Fibroblast of lung (primary cell): ENCODE data around the gene SECTM1.

Experiments used
- CTCF ChIP-seq, 2 donors: IDR thresholded peaks in 1 of 2; conservative IDR thresholded peaks in 1 of 2; 1 replicate in 1 of 2; 2 replicates in 1 of 2; pipeline ENCODE4 v1.5.1; 2011 to 2012; ENCODE audit warnings: low read length in 2 of 2, control low read depth in 1 of 2, inconsistent platforms in 1 of 2, low read depth in 1 of 2, mild to moderate bottlenecking in 1 of 2
- EZH2 ChIP-seq: IDR thresholded peaks from 2 replicates; pipeline ENCODE4 v1.5.1; 2012; ENCODE audit warnings: low read length, control low read depth, mild to moderate bottlenecking; ENCODE audit errors: missing control alignments

DNA sequence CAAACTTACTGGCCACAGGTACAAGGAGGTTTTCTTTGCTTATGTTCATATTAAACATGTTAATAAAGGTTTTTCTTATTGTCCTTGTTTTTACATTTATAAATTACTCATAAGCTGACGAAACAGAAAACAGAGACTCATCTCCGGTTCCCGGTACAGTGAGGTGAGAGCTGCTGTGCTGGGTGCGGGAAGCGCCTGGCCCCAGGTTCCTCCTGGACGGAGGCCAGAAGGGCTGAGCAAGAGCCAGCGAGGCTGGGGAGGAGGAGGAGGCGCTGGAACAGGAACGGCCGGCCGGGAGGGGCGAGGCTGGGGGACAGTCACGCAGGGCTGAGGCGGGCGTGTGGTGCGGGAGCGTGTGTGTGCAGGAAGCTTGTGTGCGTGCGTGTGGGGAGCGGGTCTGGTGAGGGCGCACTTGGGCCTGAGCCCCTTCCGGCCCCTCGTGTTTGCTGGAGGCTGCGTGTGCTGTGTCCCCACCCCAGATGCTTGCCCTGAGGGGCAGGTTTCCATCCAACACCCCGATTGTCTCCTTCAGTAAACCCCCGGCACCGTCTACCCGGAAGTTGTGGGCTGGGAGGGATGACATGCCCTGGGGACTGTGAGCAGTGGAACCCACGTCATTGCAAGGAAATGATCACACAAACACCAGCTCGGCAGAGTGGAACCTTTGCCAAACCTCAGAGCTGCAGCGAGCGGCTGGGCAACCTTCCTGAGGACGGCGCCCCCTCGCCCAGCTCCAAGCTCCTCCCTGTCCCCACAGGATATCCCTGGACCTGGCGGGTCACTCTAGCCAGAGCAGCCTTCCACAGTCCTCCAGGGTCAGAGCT is 35.6 kb downstream of the SECTM1 start:
- no peak for TF ChIP-seq EZH2
- no peak for TF ChIP-seq CTCF (conservative IDR thresholded peaks at IDR 0.05 in 1 of 2, IDR thresholded peaks at IDR 0.05 in 1 of 2; ENCODE audit: low read depth in 1 of 2, low read length in 2 of 2)
